ENCODE data around the gene DNAJC27. TPM values are rescaled to one million over a fixed set of nuclear protein-coding genes. Genes with fewer than 3 reads are reported as not detected.
A peak's percentile ranks its signal among the peaks of the same experiment; 100 is the strongest.

Gene DNAJC27
- total RNA-seq, 1 experiment from 2014 or later, result 5.1 TPM

GRCh38 chr2:24932715-24933114 lies 39.0 kb downstream of the DNAJC27 start:
- no peak overlapping the region for H3K4ac ChIP-seq (ENCODE audit: low read depth, low read length)
- no peak overlapping the region for H3K23ac ChIP-seq (ENCODE audit: insufficient read length, low read depth, low read length)
- H3K9me3 ChIP-seq (ENCODE audit: control insufficient read depth, low read depth, low read length), result no peaks in the 10 kb centered on the region
- H3K79me2 ChIP-seq (ENCODE audit: insufficient read depth, low read length), result no peaks in the 10 kb centered on the region
- no peak overlapping the region; the same call in 1 of the 2 replicates for H3K14ac ChIP-seq (ENCODE audit: insufficient read depth, low read length)
- H3K4me1 ChIP-seq (ENCODE audit: insufficient read depth, low read length), result no peaks in the 10 kb centered on the region
- TF ChIP-seq, protein P1, sequence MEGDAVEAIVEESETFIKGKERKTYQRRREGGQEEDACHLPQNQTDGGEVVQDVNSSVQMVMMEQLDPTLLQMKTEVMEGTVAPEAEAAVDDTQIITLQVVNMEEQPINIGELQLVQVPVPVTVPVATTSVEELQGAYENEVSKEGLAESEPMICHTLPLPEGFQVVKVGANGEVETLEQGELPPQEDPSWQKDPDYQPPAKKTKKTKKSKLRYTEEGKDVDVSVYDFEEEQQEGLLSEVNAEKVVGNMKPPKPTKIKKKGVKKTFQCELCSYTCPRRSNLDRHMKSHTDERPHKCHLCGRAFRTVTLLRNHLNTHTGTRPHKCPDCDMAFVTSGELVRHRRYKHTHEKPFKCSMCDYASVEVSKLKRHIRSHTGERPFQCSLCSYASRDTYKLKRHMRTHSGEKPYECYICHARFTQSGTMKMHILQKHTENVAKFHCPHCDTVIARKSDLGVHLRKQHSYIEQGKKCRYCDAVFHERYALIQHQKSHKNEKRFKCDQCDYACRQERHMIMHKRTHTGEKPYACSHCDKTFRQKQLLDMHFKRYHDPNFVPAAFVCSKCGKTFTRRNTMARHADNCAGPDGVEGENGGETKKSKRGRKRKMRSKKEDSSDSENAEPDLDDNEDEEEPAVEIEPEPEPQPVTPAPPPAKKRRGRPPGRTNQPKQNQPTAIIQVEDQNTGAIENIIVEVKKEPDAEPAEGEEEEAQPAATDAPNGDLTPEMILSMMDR (conservative IDR thresholded peaks at IDR 0.05), result no peak
- H2BK20ac ChIP-seq (ENCODE audit: low read depth, low read length, poor library complexity, severe bottlenecking), result no peak overlapping the region
- no peaks in the 10 kb centered on the region for H4K20me1 ChIP-seq (ENCODE audit: control insufficient read depth, insufficient read depth, insufficient read length)
- H2BK5ac ChIP-seq (ENCODE audit: insufficient read length, low read length), result no peak overlapping the region
- WGBS (ENCODE audit: extremely low coverage, insufficient read length, low lambda C conversion rate), result no CpG with 5 or more reads among the region's 5 CpGs
- H3K56ac ChIP-seq (ENCODE audit: insufficient read length, low read depth, low read length), result no peak overlapping the region
- H3K23me2 ChIP-seq (ENCODE audit: insufficient read length, low read depth, low read length, poor library complexity, severe bottlenecking), result no peaks in the 10 kb centered on the region
- no peak overlapping the region for H2AFZ ChIP-seq (ENCODE audit: low read length)
- no peaks in the 10 kb centered on the region; the same call in none of the 2 replicates for H3K27me3 Mint-ChIP-seq (ENCODE audit: low read depth)
- no peaks in the 10 kb centered on the region for H3K36me3 Mint-ChIP-seq (ENCODE audit: insufficient read depth in 1 of 3, low read depth in 3 of 3)
- no peak overlapping the region for H2AK5ac ChIP-seq (ENCODE audit: insufficient read length, low read length)
- H3K4me3 Mint-ChIP-seq, result no peak overlapping the region
- H4K8ac ChIP-seq (replicated peaks; ENCODE audit: insufficient read length, low read depth, low read length), result peak overlapping the region; percentile 40
- no peak overlapping the region for H2BK12ac ChIP-seq (ENCODE audit: insufficient read length, low read depth, low read length)
- H3K9me3 Mint-ChIP-seq, result no peaks in the 10 kb centered on the region
- no peak overlapping the region for H4K5ac ChIP-seq (ENCODE audit: insufficient read length, low read depth, low read length)
- H3K79me1 ChIP-seq (ENCODE audit: insufficient read depth, low read depth, low read length, poor library complexity, severe bottlenecking), result no peaks in the 10 kb centered on the region
- H3K18ac ChIP-seq (ENCODE audit: insufficient read length, low read depth, low read length), result no peak overlapping the region
- no peak overlapping the region for H2BK120ac ChIP-seq (ENCODE audit: low read depth, low read length, poor library complexity, severe bottlenecking)
- H3T11ph ChIP-seq (ENCODE audit: low read length), result no peak overlapping the region
- no peak overlapping the region; a peak in 1 of 7 replicates for H3K27ac Mint-ChIP-seq
- H4K91ac ChIP-seq (ENCODE audit: insufficient read length, low read depth, low read length), result no peak overlapping the region
- no peak overlapping the region for H2BK15ac ChIP-seq (ENCODE audit: low read depth, low read length)
- no peaks in the 10 kb centered on the region for H3K27me3 ChIP-seq (ENCODE audit: insufficient read depth, low read length)
- DNase-seq, result no peak
- H3K4me1 Mint-ChIP-seq, result peaks cover 24 to 25% of the 10 kb centered on the region in 2 experiments
- H3K4me2 ChIP-seq (ENCODE audit: insufficient read depth, insufficient read length, low read length), result no peak overlapping the region
- no peak overlapping the region for H3K9ac ChIP-seq (ENCODE audit: extremely low read depth, insufficient read length, low read length)
- no peak overlapping the region for H3K27ac ChIP-seq (ENCODE audit: insufficient read length, low read depth, low read length)

Measured in H9 (cell line).